Activated CD8-positive, alpha-beta memory T cell treated with anti-CD3 and anti-CD28 coated beads, Interleukin-2, amount 10 ng/mL, durations not matched to agents 7 days and 5 days (primary cell): ENCODE results near the gene NEIL3. TPM values are rescaled to one million over a fixed set of nuclear protein-coding genes. Genes with fewer than 3 reads are reported as not detected.

Experiments
- total RNA-seq, 2 experiments: library from RNA; stranded (reverse); gene quantifications; one replicate each; pipeline ENCODE4 v1.2.3, GENCODE V29; 2021

NEIL3 gene
- total RNA-seq, 2 experiments from 2014 or later = 27.5 to 40.5 TPM

Other genes starting within 250 kb of the NEIL3 start
- gene AGA, start 132.6 kb downstream of the NEIL3 start, total RNA-seq = 10 to 100 TPM; 15.6 to 18.2 TPM